T47D (cell line): ENCODE data around the gene KCNE4.
"Not testable (repeated sequence)": the region's sequence is repeated elsewhere in the genome, so short reads cannot be mapped to it uniquely, and the experiment has no call there.

Source experiments
- DNase-seq, 2 experiments: peaks; one replicate each; pipeline versions ENCODE4 v3.0.0 to v3.0.0-alpha.2; 2011 to 2012; ENCODE audit warnings: low read depth in 1 of 2, low spot score in 1 of 2
- JUND ChIP-seq: IDR thresholded peaks from 2 replicates; pipeline ENCODE4 v1.6.1; 2012; ENCODE audit warnings: low read depth
- in situ Hi-C: cut with HindIII; loops from 2 replicates; pipeline ENCODE4 v1.10.0; 2016; ENCODE audit warnings: low sequenced_read_pairs, low pct_unique_long_range_greater_than_20kb

Gene KCNE4

GRCh38 chr2:223075301-223076270 lies 23.6 kb downstream of the KCNE4 start:
- in situ Hi-C loops = no loop called here
- DNase-seq = no peak
- no peak for TF ChIP-seq JUND

DNA sequence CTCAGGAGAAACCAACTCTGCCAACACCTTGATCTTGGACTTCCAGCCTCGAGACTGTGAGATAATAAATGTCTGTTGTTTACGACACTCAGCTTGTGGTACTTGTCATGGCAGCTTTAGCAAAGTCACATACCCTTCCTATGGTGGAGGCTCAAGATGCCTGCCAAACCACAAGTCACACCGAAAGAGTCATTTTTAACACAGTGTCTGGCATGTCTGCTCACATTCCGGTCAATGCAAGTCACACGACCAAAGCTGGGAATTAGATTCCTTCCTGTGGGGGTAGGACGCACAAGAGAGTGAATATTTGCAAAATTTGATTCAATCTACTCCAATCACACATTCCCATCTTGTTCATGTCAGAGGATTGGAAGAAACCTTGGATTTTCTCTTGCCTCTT lies 24.6 kb downstream of the KCNE4 start:
- TF ChIP-seq JUND = no peak
- peak in 1 of 2 experiments; percentile 16 for DNase-seq
- in situ Hi-C loops = no loop called here

- in situ Hi-C loops = no loop called here
- no peak for DNase-seq
- no peak for TF ChIP-seq JUND
These were observed 26.5 kb downstream of the KCNE4 start for GRCh38 chr2:223078482-223078881.

- no peak for TF ChIP-seq JUND
- DNase-seq = no peak
- in situ Hi-C loops = no loop called here
These were observed 27.4 kb downstream of the KCNE4 start for GRCh38 chr2:223079378-223079777.

DNA sequence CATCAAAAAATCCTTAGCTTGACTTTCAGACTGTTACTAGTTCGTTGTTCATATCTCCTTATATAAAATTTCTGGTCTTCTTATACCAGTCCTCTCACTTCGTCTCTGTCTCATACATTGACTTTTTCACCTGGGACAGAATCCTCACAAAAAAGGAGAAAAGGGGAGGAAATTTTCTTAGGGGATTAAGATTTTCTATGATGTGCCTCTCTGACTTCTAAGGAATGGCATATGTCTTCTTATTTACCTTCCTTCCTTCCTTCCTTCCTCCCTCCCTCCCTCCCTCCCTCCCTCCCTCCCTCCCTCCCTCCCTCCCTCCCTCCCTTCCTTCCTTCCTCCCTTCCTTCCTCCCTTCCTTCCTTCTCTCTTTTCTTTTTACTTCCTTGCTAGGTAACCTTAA lies 27.9 kb downstream of the KCNE4 start:
- no peak for DNase-seq
- in situ Hi-C loops = no loop called here
- TF ChIP-seq JUND = no peak

DNA sequence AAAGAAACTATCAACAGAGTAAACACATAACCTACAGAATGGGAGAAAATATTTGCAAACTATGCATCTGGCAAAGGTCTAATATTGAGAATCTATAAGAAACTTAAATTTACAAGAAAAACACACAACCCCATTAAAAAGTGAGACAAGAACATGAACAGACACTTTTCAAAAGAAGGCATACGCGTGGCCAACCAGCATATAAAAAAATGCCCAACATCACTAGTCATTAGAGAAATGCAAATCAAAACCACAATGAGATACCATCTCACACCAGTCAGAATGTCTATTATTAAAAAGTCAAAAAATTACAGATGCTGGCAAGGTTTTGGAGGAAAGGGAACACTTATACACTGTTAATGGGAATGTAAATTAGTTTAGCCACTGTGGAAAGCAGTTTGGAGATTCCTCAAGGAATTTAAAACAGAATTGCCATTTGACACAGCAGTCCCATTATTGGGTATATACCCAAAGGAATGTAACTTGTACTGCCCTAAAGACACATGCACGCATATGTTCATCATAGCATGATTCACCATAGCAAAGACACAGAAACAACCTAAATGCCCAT lies 28.9 kb downstream of the KCNE4 start:
- in situ Hi-C loops, DNase-seq: not testable (repeated sequence)

DNA sequence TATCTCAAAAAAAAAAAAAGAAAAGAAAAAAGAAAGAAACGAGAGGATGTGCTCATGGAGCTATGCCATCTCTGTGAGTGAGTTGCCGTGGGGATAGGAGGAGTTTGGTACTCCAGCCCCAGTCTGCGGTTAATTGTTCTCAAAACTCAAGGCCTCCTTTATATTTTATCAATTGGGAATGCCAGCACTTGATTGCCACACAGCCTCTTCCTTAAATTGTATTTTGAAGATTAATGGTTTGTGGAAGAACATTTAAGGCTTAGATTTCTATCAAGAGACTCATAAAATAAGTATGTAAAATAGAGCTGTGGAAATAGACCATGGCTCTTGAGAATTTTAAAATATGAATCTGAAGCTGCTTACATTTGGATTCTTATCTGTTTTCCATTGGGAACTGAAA lies 29.8 kb downstream of the KCNE4 start:
- TF ChIP-seq JUND = no peak
- in situ Hi-C loops = no loop called here

GRCh38 chr2:223082706-223083105 lies 30.7 kb downstream of the KCNE4 start:
- in situ Hi-C loops = no loop called here
- no peak for DNase-seq
- TF ChIP-seq JUND = no peak

More for the DNA sequence above, 29.8 kb downstream of the KCNE4 start:
- no peak for DNase-seq

- DNase-seq = no peak
- TF ChIP-seq JUND = no peak
- in situ Hi-C loops = no loop called here
These were observed 31.5 kb downstream of the KCNE4 start for GRCh38 chr2:223083402-223084070.

GRCh38 chr2:223084873-223085272 lies 32.9 kb downstream of the KCNE4 start:
- no peak for DNase-seq
- in situ Hi-C loops = no loop called here
- TF ChIP-seq JUND = no peak

DNA sequence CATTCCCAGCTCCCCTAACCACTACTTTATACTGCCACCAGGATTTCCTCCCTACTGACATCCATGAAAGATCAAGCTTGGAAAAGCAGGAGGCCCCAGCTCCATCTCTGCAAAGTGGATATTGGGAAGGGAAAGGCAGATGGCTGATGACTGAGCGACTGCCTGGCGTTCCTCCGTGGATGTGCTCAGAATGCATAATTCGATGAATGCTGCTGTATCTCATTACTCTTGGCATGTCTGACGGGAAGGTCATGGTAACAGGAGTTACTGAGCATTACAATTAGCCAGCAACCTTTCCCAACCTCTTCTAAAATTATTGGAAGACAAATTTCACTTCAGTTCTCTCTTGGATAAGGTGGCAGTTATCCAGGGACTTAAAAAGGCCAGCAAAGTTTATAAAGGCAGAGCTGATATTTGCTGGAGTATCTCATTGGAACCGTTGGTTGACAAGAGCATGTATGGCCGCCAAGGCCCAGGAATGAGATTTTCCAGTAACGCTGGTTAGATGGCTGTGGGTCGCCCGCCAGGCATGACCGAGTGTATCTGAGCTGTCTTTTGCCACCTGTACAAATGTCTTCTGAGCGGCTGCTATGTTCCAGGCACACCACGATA lies 34.5 kb downstream of the KCNE4 start:
- no peak for DNase-seq
- in situ Hi-C loops = no loop called here
- no peak for TF ChIP-seq JUND

DNA sequence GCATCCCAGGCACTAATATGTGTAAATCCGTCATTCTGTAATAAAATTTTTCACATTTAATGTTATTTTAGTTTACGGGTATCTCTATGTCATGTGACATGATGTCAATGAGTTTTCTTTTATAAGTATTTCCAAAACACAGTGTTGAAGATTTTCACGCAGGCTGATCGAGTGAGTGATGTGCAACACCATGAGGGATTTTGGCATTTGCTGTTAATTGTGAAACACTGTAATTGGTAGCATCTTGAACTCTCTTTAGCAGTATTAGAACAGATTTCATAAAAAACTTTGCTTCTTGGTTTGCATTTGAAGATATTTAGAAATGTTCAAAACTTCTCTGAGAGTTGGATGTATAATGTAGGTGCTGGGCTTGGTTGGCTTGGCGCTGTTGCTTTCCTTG lies 35.5 kb downstream of the KCNE4 start:
- no peak for TF ChIP-seq JUND
- DNase-seq = no peak
- in situ Hi-C loops = no loop called here
